HepG2 (cell line): ENCODE data around the gene TSPYL1. TPM values are rescaled to one million over a fixed set of nuclear protein-coding genes. Genes with fewer than 3 reads are reported as not detected.

Source experiments
- IRF1 ChIP-seq: sonication (generic); formaldehyde crosslinking; IDR thresholded peaks from 2 replicates; pipeline ENCODE4 v1.4.0; 2020; ENCODE audit warnings: low read depth, mild to moderate bottlenecking, missing genetic modification reagents
- MAFK ChIP-seq, 2 experiments: IDR thresholded peaks in 1 of 2; conservative IDR thresholded peaks in 1 of 2; 2 replicates each; pipeline ENCODE4 v1.6.1; 2011; ENCODE audit warnings: improper control_type of control experiment in 2 of 2, low read length in 2 of 2
- ZBTB37 ChIP-seq: sonication (generic); formaldehyde crosslinking; IDR thresholded peaks from 2 replicates; pipeline ENCODE4 v1.4.0; 2020; ENCODE audit warnings: mild to moderate bottlenecking, missing genetic modification reagents
- ZNF136 ChIP-seq: sonication (generic); formaldehyde crosslinking; IDR thresholded peaks from 2 replicates; pipeline ENCODE4 v1.8.1; 2022; ENCODE audit warnings: low read depth, mild to moderate bottlenecking, moderate library complexity, missing genetic modification reagents
- polyA plus RNA-seq, 8 experiments: library from polyadenylated mRNA; depleted of rRNA in 3 of 8; stranded (reverse) in 7 of 8; unstranded in 1 of 8; fragments of >200 nt; fragmentation: Illumina TruSeq in 4 of 8; extraction: Trizol in 4 of 8; gene quantifications; 2 replicates each; pipeline versions ENCODE4 v1.2.1 to v1.2.3, GENCODE V29; 2011 to 2016; ENCODE audit warnings: low read depth in 4 of 8, missing spikeins in 1 of 8, mixed read lengths in 1 of 8; ENCODE audit not compliant: insufficient read depth in 1 of 8
- total RNA-seq, 5 experiments: library from RNA; depleted of rRNA; stranded (reverse); fragments of >200 nt; fragmentation: Illumina TruSeq; extraction: Trizol; gene quantifications; 2 replicates each; pipeline ENCODE4 v1.2.3, GENCODE V29; 2016; ENCODE audit warnings: low read depth in 1 of 5
- TF ChIP-seq, protein P1 (sequence below): sonication (generic); formaldehyde crosslinking; conservative IDR thresholded peaks from 2 replicates; pipeline ENCODE4 v1.4.0; 2020; ENCODE audit warnings: missing genetic modification reagents
- TF ChIP-seq, protein P2 (sequence below): sonication (generic); formaldehyde crosslinking; conservative IDR thresholded peaks from 2 replicates; pipeline ENCODE4 v1.5.0; 2020; ENCODE audit warnings: missing genetic modification reagents

The TSPYL1 gene
- total and polyA plus RNA-seq, 2 of the 13 experiments (the other 11 are each of a cell fraction or from before 2014, with no cell fraction given), result 28.3 to 93.0 TPM

- TF ChIP-seq IRF1 (CRISPR knock-in tag) (no peak), MAFK (conservative IDR thresholded peaks at IDR 0.05 in 1 of 2, IDR thresholded peaks at IDR 0.05 in 1 of 2; ENCODE audit: low read length in 2 of 2) (peak; percentile 42 to 70; a peak in 2 of 4 replicates), ZBTB37 (CRISPR knock-in tag) (no peak), ZNF136 (CRISPR knock-in tag) (no peak)
- TF ChIP-seq, protein P1, sequence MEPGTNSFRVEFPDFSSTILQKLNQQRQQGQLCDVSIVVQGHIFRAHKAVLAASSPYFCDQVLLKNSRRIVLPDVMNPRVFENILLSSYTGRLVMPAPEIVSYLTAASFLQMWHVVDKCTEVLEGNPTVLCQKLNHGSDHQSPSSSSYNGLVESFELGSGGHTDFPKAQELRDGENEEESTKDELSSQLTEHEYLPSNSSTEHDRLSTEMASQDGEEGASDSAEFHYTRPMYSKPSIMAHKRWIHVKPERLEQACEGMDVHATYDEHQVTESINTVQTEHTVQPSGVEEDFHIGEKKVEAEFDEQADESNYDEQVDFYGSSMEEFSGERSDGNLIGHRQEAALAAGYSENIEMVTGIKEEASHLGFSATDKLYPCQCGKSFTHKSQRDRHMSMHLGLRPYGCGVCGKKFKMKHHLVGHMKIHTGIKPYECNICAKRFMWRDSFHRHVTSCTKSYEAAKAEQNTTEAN (CRISPR knock-in tag), result no peak
- TF ChIP-seq, protein P2, sequence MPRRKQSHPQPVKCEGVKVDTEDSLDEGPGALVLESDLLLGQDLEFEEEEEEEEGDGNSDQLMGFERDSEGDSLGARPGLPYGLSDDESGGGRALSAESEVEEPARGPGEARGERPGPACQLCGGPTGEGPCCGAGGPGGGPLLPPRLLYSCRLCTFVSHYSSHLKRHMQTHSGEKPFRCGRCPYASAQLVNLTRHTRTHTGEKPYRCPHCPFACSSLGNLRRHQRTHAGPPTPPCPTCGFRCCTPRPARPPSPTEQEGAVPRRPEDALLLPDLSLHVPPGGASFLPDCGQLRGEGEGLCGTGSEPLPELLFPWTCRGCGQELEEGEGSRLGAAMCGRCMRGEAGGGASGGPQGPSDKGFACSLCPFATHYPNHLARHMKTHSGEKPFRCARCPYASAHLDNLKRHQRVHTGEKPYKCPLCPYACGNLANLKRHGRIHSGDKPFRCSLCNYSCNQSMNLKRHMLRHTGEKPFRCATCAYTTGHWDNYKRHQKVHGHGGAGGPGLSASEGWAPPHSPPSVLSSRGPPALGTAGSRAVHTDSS (CRISPR knock-in tag), result no peak
- TF ChIP-seq, all 625 proteins: peak for 2
These were observed 23.0 kb downstream of the TSPYL1 start (continued) for GRCh38 chr6:116256694-116257093.
